HepG2 (cell line): ENCODE data around the gene SIVA1. TPM values are rescaled to one million over a fixed set of nuclear protein-coding genes. Genes with fewer than 3 reads are reported as not detected.

ENCODE experiments used
- FOXA1 ChIP-seq, 2 experiments: fragments of 450-650 bp in 1 of 2; sonication (generic) in 1 of 2; formaldehyde crosslinking in 1 of 2; IDR thresholded peaks; 2 replicates each; pipeline versions ENCODE4 v1.4.0 to v1.6.1; 2016 to 2020; ENCODE audit warnings: missing genetic modification reagents in 1 of 2
- HNF1B ChIP-seq: sonication (generic); formaldehyde crosslinking; IDR thresholded peaks from 2 replicates; pipeline ENCODE4 v1.5.1; 2020; ENCODE audit warnings: mild to moderate bottlenecking, moderate library complexity, missing genetic modification reagents
- JDP2 ChIP-seq: sonication (generic); formaldehyde crosslinking; IDR thresholded peaks from 2 replicates; pipeline ENCODE4 v1.8.1; 2022; ENCODE audit warnings: missing genetic modification reagents, borderline replicate concordance
- MXD4 ChIP-seq: IDR thresholded peaks from 2 replicates; pipeline ENCODE4 v1.6.1; 2016; ENCODE audit warnings: mild to moderate bottlenecking, missing biosample characterization, missing genetic modification reagents
- POGK ChIP-seq: sonication (generic); formaldehyde crosslinking; conservative IDR thresholded peaks from 2 replicates; pipeline ENCODE4 v1.8.0; 2022; ENCODE audit warnings: mild to moderate bottlenecking, moderate library complexity, missing genetic modification reagents
- SCMH1 ChIP-seq: sonication (generic); formaldehyde crosslinking; IDR thresholded peaks from 2 replicates; pipeline ENCODE4 v1.9.0; 2021; ENCODE audit warnings: missing genetic modification reagents, mild to moderate bottlenecking, borderline replicate concordance
- SMAD1 ChIP-seq: sonication (generic); formaldehyde crosslinking; IDR thresholded peaks from 2 replicates; pipeline ENCODE4 v1.4.0; 2020; ENCODE audit warnings: missing genetic modification reagents, low read depth, mild to moderate bottlenecking, borderline replicate concordance
- TEAD2 ChIP-seq: sonication (generic); formaldehyde crosslinking; IDR thresholded peaks from 2 replicates; pipeline ENCODE4 v1.9.0; 2021; ENCODE audit warnings: missing genetic modification reagents
- TOPORS ChIP-seq: sonication (generic); formaldehyde crosslinking; IDR thresholded peaks from 2 replicates; pipeline ENCODE4 v1.8.0; 2023; ENCODE audit warnings: mild to moderate bottlenecking, missing genetic modification reagents
- XBP1 ChIP-seq: sonication (generic); formaldehyde crosslinking; IDR thresholded peaks from 2 replicates; pipeline ENCODE4 v1.5.0; 2020; ENCODE audit warnings: missing genetic modification reagents
- ZBTB42 ChIP-seq: sonication (generic); formaldehyde crosslinking; IDR thresholded peaks from 2 replicates; pipeline ENCODE4 v1.5.0; 2020; ENCODE audit warnings: mild to moderate bottlenecking, missing genetic modification reagents
- ZFYVE20 ChIP-seq: sonication (generic); formaldehyde crosslinking; IDR thresholded peaks from 2 replicates; pipeline ENCODE4 v1.8.0; 2023; ENCODE audit warnings: low read depth, mild to moderate bottlenecking, moderate library complexity, missing genetic modification reagents, borderline replicate concordance
- ZNF142 ChIP-seq: sonication (generic); formaldehyde crosslinking; IDR thresholded peaks from 2 replicates; pipeline ENCODE4 v1.4.0; 2020; ENCODE audit warnings: missing genetic modification reagents
- ZNF564 ChIP-seq: sonication (generic); formaldehyde crosslinking; IDR thresholded peaks from 2 replicates; pipeline ENCODE4 v1.8.1; 2023; ENCODE audit warnings: mild to moderate bottlenecking, missing genetic modification reagents
- ZNF574 ChIP-seq: sonication (generic); formaldehyde crosslinking; IDR thresholded peaks from 2 replicates; pipeline ENCODE4 v1.4.0; 2020; ENCODE audit warnings: missing genetic modification reagents
- ZNF607 ChIP-seq: sonication (generic); formaldehyde crosslinking; IDR thresholded peaks from 2 replicates; pipeline ENCODE4 v1.5.1; 2020; ENCODE audit warnings: missing genetic modification reagents, mild to moderate bottlenecking, borderline replicate concordance
- ZNF629 ChIP-seq: sonication (generic); formaldehyde crosslinking; conservative IDR thresholded peaks from 2 replicates; pipeline ENCODE4 v1.5.0; 2020; ENCODE audit warnings: missing genetic modification reagents
- ZNF879 ChIP-seq: sonication (generic); formaldehyde crosslinking; IDR thresholded peaks from 2 replicates; pipeline ENCODE4 v1.8.1; 2023; ENCODE audit warnings: missing genetic modification reagents
- polyA plus RNA-seq, 8 experiments: library from polyadenylated mRNA; depleted of rRNA in 3 of 8; stranded (reverse) in 7 of 8; unstranded in 1 of 8; fragments of >200 nt; fragmentation: Illumina TruSeq in 4 of 8; extraction: Trizol in 4 of 8; gene quantifications; 2 replicates each; pipeline versions ENCODE4 v1.2.1 to v1.2.3, GENCODE V29; 2011 to 2016; ENCODE audit warnings: low read depth in 4 of 8, missing spikeins in 1 of 8, mixed read lengths in 1 of 8; ENCODE audit not compliant: insufficient read depth in 1 of 8
- total RNA-seq, 5 experiments: library from RNA; depleted of rRNA; stranded (reverse); fragments of >200 nt; fragmentation: Illumina TruSeq; extraction: Trizol; gene quantifications; 2 replicates each; pipeline ENCODE4 v1.2.3, GENCODE V29; 2016; ENCODE audit warnings: low read depth in 1 of 5

The SIVA1 gene
- total and polyA plus RNA-seq, 2 of the 13 experiments (the other 11 are each of a cell fraction or from before 2014, with no cell fraction given): 123 to 186 TPM

- TF ChIP-seq TEAD2 (CRISPR knock-in tag): no peak
- no peak for TF ChIP-seq SCMH1 (CRISPR knock-in tag)
- TF ChIP-seq XBP1 (CRISPR knock-in tag): no peak
- TF ChIP-seq SMAD1 (CRISPR knock-in tag): no peak
- TF ChIP-seq MXD4: no peak; the same call in 1 of the 2 replicates
- TF ChIP-seq ZNF564 (CRISPR knock-in tag): no peak
- peak; percentile 69 for TF ChIP-seq HNF1B (CRISPR knock-in tag)
- TF ChIP-seq TOPORS (CRISPR knock-in tag): no peak
- peak; percentile 42; the same call in 1 of the 2 replicates for TF ChIP-seq ZNF574
- no peak; the same call in 1 of the 2 replicates for TF ChIP-seq ZNF629 (CRISPR knock-in tag)
- TF ChIP-seq POGK (CRISPR knock-in tag): no peak
- no peak for TF ChIP-seq ZNF142
- no peak for TF ChIP-seq FOXA1 (IDR thresholded peaks at IDR 0.05)
- TF ChIP-seq FOXA1 (CRISPR knock-in tag; IDR thresholded peaks at IDR 0.05): 0 out of 2 replicates have a peak, but pooled peaks have one; percentile 27
- no peak for TF ChIP-seq ZBTB42
- TF ChIP-seq JDP2 (CRISPR knock-in tag): no peak
- TF ChIP-seq ZNF879 (CRISPR knock-in tag): no peak
- TF ChIP-seq ZFYVE20 (CRISPR knock-in tag): no peak
- TF ChIP-seq ZNF607 (CRISPR knock-in tag): no peak
Observed at GRCh38 chr14:104749111-104749649, 3.8 kb upstream of the SIVA1 start (continued).
